NCI-H2107 treated with DMSO at 0.1 percent for 48 hours (cell line): ENCODE results near the gene SIRT3.
"Not testable (repeated sequence)": the region's sequence is repeated elsewhere in the genome, so short reads cannot be mapped to it uniquely, and the experiment has no call there.

Source experiments
- DNase-seq: peaks from one replicate; lab custom pipeline; 2025; ENCODE audit not compliant: unreplicated experiment; lab: John Stamatoyannopoulos, UW

The SIRT3 gene

DNA sequence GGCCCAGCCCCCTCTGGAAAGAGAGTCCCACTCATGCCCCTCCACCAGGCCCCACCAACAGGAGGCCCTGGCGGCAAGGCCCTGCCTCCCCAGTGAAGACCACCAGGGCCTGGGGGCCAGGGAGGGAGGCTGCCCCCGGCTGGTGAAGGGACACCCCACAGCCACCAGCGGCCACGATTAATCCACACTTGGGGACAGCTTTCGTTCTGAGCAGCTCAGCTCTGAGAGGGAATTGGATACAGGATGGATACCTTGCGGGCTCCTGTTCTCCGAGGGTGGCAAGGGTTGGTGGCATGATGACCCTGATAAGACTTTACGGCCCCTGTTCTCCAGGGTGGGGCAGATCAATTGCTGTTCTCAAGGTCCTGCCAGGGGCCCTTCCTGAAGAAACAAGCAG is 35.2 kb upstream of the SIRT3 start:
- no peak for DNase-seq

DNA sequence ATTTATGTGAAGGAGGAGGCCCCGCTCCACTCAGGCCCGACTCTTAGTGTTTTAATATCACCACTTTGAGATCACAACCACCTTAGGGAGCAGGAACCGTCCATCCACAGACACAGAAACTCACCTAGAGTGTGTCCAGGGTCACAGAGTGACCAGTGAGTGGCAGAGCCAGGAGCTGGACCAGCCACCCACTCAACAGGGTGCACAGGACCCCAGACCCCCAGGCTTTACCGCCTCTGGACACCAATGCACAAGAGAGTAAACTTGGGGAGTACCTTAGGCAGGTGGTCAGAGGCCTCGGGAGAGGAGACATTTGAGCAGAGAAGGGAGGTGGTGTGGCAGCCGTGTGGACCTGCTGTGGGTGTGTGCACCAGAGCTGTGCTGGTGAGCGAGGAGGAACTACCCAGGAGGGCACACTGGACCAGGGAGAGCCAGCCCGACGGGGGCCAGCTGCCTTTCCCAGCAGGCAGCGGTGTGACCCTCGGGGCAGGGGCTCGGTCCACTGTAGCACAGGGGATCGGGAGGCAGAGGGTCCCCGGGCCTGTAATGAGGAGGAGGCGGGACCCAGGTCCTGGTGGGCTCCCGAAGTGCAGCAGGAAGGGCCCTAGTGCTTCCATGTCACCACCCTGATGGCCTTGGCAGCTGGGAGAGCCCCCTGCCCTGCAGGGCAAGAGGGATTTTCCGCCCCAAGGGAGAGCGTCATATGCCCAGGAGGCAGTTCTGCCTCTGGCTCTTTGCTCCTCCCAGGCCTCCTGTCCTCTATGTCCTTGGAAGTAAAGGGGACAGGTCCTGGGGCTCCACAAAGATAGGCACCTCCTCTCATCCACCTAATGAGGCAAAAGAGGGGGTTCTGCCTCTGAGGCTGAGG is 34.5 kb upstream of the SIRT3 start:
- no peak for DNase-seq

DNA sequence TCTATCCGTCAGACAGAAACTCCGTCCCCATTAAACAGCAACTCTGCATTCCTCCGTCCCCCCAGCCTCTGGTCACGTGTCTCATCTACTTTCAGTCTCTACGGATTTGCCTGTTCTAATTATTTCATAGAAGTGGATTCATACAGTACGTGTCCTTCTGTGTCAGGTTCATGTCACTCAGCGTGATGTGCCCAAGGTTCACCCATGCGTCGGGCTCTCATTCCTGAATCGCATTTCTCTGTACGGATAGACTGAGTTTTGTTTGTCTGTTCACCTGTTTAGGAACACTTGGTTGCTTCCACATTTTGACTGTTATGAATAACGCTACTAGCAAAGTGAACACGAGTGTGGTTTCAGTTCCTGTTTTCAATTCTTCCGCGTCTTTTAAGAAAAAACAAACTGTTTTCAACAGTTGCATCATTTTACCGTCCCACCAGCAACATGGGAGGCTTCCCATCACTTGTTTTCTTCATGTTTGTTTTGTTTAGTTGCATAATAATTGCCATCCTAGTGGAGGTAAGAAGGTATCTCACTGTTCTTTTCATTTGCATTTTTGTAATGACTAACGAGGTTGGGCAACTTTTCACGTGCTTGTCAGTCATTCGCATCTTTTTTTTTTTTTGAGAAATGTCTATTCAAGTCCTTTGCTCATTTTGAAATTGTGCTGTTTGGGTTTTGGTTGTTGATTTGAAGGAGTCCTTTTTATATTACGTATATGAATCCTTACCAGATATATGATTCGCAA is 33.2 kb upstream of the SIRT3 start:
- no peak for DNase-seq

DNA sequence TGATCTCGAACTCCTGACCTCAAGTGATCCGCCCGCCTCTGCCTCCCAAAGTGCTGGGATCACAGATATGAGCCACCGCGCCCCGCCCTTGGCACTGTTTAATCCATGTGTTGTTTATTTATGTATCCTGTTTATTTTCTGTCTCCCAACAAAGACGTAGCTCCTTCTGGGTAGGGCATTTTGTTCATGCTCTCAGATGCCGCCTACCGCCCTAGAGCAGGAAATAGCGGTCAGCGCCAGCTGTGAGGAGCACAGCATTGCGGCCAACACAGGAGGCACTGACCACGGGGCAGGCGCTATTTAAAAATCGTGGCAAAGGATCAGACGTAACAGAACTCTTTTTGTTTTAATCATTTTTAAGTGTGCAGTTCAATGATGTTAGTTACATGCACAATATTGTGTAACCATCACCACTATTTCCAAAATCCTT is 32.6 kb upstream of the SIRT3 start:
- not testable (repeated sequence) for DNase-seq

GRCh38 chr11:267491-267994 is 31.4 kb upstream of the SIRT3 start:
- no peak for DNase-seq

- no peak for DNase-seq
Observed at GRCh38 chr11:266676-267439, 30.7 kb upstream of the SIRT3 start.

DNA sequence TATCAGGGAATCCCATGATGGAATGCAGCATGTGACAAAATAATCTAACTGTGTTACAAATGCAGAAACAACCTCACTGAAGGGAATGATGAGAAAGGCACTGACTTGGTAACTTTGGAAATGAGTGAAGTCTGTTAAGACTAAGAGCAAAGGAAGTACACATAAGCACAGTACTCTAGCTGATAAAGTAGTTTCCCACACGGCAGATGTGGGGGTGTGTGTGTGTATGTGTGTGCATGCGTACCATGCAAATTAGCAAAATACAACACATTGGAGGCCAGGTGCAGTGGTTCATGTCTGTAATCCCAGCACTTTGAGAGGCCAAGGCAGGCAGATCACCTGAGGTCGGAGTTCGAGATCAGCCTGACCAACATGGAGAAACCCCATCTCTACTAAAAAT is 25.5 kb upstream of the SIRT3 start:
- no peak for DNase-seq

GRCh38 chr11:259413-259812 is 23.3 kb upstream of the SIRT3 start:
- no peak for DNase-seq

DNA sequence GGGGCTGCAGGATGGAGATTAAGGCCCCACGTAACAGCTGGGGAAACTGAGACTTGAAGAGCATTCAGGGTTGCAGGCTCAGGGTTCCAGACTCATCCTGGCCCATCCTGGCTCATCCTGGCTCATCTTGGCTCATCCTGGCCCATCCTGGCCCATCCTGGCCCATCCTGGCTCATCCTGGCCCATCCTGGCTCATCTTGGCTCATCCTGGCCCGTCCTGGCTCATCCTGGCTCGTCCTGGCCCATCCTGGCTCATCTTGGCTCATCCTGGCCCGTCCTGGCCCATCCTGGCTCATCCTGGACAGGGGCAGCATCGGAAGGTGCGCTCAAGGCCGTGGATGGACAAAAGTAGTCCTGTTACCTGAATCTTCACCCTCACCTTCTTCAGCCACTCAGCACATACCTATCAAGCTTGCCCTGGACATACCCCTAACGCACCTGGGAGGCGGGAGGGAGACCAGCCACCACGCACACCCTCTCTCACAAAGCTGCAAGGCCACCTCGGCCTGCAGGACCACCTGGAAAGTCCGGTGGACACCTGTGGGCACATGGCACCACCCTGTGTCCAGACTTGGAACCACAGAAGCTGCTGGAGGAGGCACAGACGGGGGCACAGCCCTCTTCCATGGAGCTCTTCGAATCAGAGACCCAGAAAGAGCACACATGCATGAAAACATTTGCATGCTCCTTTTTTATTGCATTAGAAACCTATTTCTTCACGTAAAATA is 21.8 kb upstream of the SIRT3 start:
- DNase-seq = no peak

DNA sequence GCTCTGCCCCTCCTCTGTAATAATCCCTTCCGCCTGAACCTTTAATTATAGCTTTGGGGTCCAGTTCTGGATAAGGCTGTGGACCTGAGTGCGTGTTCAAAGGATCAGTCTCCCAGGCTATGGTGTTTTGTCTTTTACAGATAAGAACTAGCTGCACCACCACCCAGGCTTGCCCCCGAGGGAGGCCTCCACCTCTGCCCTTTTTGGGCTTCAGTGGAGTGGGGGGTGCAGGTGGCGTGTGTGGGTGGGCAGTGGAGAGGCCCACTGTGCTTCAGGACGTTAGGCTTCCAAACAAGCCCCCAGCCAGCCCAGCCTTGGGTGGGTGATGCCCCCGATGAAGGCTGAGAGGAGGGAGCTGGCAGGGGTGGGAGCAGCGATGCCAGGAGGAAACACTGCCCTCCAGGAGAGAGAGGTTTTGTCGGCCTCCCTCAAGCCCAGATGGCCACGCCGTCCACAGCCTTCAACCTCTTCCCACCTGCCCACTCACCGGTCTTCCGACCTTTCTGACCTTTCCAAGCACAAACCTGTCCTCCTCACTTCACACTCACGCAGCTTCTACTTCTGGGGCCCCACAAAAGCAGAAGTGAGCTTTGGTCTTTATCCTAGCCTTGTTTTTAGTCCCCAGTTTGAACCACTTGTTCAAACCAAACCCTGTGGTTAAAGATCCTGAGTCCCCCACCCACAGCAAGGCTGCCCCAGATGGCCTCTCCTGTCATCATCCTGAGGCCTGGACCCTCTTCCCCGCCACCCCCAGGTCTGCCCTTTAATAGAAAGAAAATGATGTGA is 21.0 kb upstream of the SIRT3 start:
- DNase-seq = no peak

GRCh38 chr11:255816-256215 is 19.7 kb upstream of the SIRT3 start:
- no peak for DNase-seq

- DNase-seq = no peak
Observed at GRCh38 chr11:255176-255575, 19.0 kb upstream of the SIRT3 start.

GRCh38 chr11:253886-254270 is 17.7 kb upstream of the SIRT3 start:
- no peak for DNase-seq

GRCh38 chr11:253160-253885 is 17.2 kb upstream of the SIRT3 start:
- no peak for DNase-seq

- no peak for DNase-seq
Observed at GRCh38 chr11:252666-253065, 16.5 kb upstream of the SIRT3 start.

DNA sequence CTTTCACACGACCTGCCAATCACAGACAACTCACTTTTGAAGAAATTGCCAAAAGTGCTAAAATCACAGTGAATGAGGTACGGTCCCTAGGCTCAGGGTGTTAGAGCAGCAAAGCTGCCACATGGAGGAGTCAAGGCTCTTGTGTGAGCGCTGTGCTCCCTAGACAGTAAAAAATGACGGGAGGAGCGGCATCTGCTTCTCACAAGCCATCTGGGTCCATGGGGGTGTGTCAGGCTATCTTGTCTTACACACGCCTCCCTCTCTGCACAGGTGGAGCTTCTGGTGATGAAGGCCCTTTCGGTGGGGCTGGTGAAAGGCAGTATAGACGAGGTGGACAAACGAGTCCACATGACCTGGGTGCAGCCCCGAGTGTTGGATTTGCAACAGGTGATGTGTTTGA is 15.4 kb upstream of the SIRT3 start:
- DNase-seq = no peak

GRCh38 chr11:250740-251299 is 14.7 kb upstream of the SIRT3 start:
- DNase-seq = no peak

DNA sequence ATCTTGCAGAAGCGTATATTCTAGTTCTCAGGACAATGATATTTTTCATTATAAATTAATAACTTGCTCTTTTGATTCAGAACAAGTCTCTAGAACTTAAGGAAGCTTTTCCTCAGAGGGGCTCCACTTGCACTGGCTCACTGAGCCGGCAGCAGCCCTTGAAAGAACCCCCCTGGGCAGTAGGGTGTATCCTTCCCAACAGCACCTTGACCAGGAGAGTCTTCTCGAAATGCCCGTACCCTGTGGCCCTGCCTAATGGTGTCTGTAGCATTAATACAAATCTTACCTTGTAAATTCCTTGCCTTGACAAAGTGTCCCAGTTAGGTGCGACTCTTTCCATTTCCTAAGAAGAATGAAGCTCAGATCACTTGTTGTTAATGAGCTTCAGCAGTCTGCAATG is 14.1 kb upstream of the SIRT3 start:
- no peak for DNase-seq

DNA sequence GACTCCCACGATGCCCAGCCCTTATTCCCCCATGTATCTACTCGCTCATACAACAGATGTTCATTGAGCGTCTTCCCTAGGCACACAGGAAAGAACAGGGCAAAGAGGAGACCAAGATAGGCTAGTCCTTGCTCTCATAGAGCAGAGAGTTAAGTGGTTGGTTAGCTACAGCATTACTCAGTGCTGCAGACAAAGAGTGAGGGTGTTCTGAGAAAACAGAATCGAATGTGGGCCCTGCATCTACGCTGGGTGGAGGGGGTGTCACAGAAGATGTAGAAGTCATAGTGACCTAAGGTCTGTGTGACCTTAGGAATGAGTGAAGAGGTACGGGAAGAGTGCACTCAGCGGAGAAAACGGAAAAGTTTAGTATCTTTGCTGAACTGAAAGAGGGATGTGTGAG is 12.9 kb upstream of the SIRT3 start:
- no peak for DNase-seq
